Measurements from ENCODE around the gene FLNC.

DNA sequence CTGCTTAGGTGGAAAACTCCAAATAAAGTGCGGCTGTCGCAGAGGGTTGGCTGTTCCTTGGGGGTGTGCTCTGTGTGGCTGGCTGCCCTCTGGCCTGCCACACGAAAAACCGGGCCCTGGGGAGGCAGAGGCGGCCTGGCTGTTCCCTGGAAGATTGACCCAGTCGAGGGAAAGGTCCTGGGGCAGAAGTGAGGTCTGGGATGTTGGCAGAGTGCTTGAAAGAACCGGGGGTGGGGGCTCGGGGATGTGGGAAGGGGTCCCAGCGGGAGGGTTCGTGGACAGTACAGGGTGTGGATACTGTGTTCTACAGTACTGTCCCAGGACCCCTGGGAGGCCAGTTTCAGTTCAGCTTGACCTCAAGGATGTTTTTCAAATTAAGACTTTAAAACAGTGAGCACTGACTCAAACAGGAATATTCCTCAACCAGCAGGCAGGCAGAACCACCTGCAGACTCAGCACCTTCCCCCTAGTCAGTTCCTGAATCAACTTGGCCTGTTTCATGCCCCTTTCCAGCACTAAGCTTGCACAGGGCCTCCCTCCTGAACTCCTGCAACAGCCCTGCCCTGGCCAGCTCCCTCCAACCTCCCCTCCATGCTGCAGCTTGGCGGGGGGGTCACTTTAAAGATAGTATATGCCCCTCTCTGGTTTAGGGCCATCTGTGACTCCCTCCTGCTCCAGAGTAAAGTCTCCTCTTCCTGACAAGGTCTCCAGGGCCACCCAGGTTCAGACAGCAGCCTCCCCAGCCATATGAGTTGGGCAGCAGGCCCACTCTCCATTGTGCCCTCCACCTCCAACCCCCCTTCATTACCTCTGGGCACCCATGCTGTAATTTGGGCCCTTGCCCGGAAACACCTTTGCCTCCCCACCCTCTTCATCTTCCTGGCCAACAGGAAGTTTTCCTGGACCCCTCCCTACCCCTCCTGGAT, 29.3 kb downstream of the FLNC start:
- TF ChIP-seq, protein P1, sequence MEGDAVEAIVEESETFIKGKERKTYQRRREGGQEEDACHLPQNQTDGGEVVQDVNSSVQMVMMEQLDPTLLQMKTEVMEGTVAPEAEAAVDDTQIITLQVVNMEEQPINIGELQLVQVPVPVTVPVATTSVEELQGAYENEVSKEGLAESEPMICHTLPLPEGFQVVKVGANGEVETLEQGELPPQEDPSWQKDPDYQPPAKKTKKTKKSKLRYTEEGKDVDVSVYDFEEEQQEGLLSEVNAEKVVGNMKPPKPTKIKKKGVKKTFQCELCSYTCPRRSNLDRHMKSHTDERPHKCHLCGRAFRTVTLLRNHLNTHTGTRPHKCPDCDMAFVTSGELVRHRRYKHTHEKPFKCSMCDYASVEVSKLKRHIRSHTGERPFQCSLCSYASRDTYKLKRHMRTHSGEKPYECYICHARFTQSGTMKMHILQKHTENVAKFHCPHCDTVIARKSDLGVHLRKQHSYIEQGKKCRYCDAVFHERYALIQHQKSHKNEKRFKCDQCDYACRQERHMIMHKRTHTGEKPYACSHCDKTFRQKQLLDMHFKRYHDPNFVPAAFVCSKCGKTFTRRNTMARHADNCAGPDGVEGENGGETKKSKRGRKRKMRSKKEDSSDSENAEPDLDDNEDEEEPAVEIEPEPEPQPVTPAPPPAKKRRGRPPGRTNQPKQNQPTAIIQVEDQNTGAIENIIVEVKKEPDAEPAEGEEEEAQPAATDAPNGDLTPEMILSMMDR (conservative IDR thresholded peaks at IDR 0.05; ENCODE audit: low read length): no peak
- no peak for TF ChIP-seq EZH2phosphoT487 (IDR thresholded peaks at IDR 0.05; ENCODE audit: borderline replicate concordance)
